ENCODE measurements around the gene GCK.

Gene GCK

DNA sequence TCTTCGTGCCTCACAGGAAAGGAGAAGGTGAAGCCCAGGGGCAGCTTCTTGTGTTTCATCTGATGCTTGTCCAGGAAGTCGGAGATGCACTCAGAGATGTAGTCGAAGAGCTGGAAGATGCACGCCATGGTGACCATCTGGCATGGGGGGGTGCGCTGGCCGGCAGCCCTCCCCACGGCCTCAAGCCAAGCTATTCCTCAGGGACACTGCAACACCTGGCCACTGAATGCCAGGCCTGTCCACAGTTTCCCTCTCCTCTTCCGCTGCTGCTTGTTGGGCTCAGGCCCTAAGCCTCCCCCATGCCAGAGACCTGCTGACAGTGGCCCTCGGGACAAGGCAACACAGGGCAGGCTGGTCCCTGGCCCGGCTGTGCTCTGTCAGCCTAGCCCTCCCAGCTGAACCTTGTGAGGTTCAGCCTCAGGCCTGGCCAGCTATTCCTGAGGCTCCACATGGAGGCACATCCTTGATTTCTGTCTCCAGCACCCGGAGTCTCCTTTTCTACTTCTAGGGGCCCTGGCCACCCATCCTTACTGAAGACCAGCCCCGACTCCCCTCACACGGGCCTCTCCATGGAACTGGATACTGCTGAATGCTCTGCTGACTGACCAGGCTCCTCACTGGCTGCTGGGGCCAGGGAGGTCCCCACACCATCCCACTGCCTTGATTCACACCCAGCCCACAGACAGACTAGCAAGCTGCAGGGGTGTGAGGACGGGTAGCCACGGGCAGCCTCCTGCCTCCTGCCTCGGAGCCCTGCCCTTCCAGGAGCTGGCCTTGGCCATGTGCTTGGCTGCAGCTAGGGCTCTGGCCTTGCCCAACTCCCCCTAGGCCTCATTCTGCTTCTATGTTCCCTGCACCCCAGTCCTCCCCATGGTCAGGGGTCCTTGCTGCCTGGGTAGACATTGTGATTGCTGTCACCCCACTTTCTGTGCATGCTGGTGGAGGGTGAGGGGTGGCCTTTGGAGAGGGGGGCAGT lies 38.0 kb downstream of the GCK start:
- no peak overlapping the region for H3K27ac ChIP-seq (ENCODE audit: low read depth, low read length)
- H4K20me1 ChIP-seq (ENCODE audit: low read depth, low read length): no peaks in the 10 kb centered on the region
- H3K4me2 ChIP-seq (ENCODE audit: low read depth, low read length, poor library complexity, severe bottlenecking): no peak overlapping the region
- no peak overlapping the region for H2AFZ ChIP-seq (ENCODE audit: low read depth, low read length, severe bottlenecking)
- H3K9me2 ChIP-seq (replicated peaks; ENCODE audit: insufficient read depth, low read length): no peaks in the 10 kb centered on the region
- no peaks in the 10 kb centered on the region for H3F3A ChIP-seq (ENCODE audit: insufficient read depth)
- H3K79me2 ChIP-seq (ENCODE audit: insufficient read depth, low read length): no peaks in the 10 kb centered on the region
- no peaks in the 10 kb centered on the region for H3K27me3 ChIP-seq (ENCODE audit: low read length)
- no peaks in the 10 kb centered on the region for H3K9me3 ChIP-seq (ENCODE audit: insufficient read depth, low read length)
- H3K9ac ChIP-seq (ENCODE audit: low read length): no peak overlapping the region
- H3K36me3 ChIP-seq (ENCODE audit: low read length): no peaks in the 10 kb centered on the region
- TF ChIP-seq, protein P1, sequence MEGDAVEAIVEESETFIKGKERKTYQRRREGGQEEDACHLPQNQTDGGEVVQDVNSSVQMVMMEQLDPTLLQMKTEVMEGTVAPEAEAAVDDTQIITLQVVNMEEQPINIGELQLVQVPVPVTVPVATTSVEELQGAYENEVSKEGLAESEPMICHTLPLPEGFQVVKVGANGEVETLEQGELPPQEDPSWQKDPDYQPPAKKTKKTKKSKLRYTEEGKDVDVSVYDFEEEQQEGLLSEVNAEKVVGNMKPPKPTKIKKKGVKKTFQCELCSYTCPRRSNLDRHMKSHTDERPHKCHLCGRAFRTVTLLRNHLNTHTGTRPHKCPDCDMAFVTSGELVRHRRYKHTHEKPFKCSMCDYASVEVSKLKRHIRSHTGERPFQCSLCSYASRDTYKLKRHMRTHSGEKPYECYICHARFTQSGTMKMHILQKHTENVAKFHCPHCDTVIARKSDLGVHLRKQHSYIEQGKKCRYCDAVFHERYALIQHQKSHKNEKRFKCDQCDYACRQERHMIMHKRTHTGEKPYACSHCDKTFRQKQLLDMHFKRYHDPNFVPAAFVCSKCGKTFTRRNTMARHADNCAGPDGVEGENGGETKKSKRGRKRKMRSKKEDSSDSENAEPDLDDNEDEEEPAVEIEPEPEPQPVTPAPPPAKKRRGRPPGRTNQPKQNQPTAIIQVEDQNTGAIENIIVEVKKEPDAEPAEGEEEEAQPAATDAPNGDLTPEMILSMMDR (IDR thresholded peaks at IDR 0.05; ENCODE audit: insufficient read depth, low read length, poor library complexity, severe bottlenecking): no peak
- TF ChIP-seq EZH2phosphoT487 (conservative IDR thresholded peaks at IDR 0.05; ENCODE audit: low read length): no peak
- no peak overlapping the region for H3K4me3 ChIP-seq (ENCODE audit: insufficient read depth, low read length, poor library complexity, severe bottlenecking)

DNA sequence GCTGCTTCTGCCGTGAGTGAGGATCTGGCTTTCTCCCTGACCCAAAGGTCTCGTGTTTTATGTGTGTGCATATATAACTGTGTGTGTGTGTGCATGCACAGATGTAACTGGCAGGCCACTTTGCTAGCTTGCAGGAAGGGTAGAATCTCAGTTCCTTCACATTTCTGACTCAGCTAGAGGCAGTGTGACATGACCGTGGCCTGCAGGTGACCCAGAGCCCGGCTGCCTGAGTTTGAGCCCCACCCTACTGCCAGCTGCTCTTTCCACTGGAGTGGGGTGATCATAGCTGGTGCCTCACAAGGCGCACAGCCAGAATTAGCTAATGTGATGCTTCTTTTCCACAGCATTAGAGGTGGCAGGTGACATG lies 38.8 kb downstream of the GCK start:
- no peaks in the 10 kb centered on the region for H3F3A ChIP-seq (ENCODE audit: insufficient read depth)

DNA sequence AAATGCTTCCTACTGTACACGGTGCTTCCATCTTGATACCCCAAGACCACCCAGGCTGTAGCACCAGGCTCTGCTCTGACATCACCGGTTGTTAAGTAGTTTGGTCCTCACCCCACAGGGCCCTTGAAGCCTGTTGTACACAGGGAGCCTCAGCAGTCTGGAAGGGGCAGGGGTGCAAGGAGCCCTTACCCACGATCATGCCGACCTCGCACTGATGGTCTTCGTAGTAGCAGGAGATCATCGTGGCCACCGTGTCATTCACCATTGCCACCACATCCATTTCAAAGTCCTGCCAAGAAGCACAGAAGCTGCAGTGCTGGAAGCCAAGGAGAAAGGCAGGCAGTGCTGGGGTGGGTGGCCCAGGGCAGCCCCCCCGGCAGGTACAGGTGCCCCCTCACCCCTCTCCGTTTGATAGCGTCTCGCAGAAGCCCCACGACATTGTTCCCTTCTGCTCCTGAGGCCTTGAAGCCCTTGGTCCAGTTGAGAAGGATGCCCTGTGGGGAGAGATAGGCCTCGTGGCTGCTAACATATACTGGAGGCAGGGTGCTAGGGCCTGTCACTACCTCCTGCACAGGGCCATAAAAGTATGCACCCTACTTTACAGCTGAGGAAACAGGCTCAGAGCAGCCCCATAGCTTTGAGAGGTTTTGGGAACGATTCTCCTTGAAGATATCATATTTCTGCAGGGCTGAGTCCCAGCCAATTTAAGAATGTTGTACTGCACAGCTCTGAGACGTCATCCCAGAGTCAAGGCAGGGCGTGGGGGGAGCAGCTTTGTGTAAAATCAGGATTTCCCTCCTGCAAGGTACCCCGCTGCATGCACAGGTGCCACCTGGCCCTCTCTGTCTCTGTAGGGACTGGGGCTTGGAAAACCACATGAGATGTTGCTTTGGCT lies 39.4 kb downstream of the GCK start:
- H3K4me2 ChIP-seq (ENCODE audit: low read depth, low read length, poor library complexity, severe bottlenecking): no peak overlapping the region
- no peaks in the 10 kb centered on the region for H3K9me3 ChIP-seq (ENCODE audit: insufficient read depth, low read length)
- no peak overlapping the region for H3K4me3 ChIP-seq (ENCODE audit: insufficient read depth, low read length, poor library complexity, severe bottlenecking)
- TF ChIP-seq, protein P1 (IDR thresholded peaks at IDR 0.05; ENCODE audit: insufficient read depth, low read length, poor library complexity, severe bottlenecking): no peak
- TF ChIP-seq EZH2phosphoT487 (conservative IDR thresholded peaks at IDR 0.05; ENCODE audit: low read length): no peak
- no peak overlapping the region for H3K9ac ChIP-seq (ENCODE audit: low read length)
- H3K27me3 ChIP-seq (ENCODE audit: low read length): no peaks in the 10 kb centered on the region
- no peak overlapping the region for H3K27ac ChIP-seq (ENCODE audit: low read depth, low read length)
- H3K36me3 ChIP-seq (ENCODE audit: low read length): no peaks in the 10 kb centered on the region
- H2AFZ ChIP-seq (ENCODE audit: low read depth, low read length, severe bottlenecking): no peak overlapping the region
- no peaks in the 10 kb centered on the region for H3K79me2 ChIP-seq (ENCODE audit: insufficient read depth, low read length)
- no peaks in the 10 kb centered on the region for H3K9me2 ChIP-seq (replicated peaks; ENCODE audit: insufficient read depth, low read length)
- no peaks in the 10 kb centered on the region for H4K20me1 ChIP-seq (ENCODE audit: low read depth, low read length)
- H3F3A ChIP-seq (ENCODE audit: insufficient read depth): no peaks in the 10 kb centered on the region

More for the DNA sequence above, 38.8 kb downstream of the GCK start:
- Histone ChIP-seq H3K9ac (ENCODE audit: low read length) (no peak overlapping the region), H3K27ac (ENCODE audit: low read depth, low read length) (no peak overlapping the region), H4K20me1 (ENCODE audit: low read depth, low read length) (no peaks in the 10 kb centered on the region), H3K27me3 (ENCODE audit: low read length) (no peaks in the 10 kb centered on the region), H3K4me2 (ENCODE audit: low read depth, low read length, poor library complexity, severe bottlenecking) (no peak overlapping the region), H3K4me3 (ENCODE audit: insufficient read depth, low read length, poor library complexity, severe bottlenecking) (no peak overlapping the region), H3K36me3 (ENCODE audit: low read length) (no peaks in the 10 kb centered on the region), H3K79me2 (ENCODE audit: insufficient read depth, low read length) (no peaks in the 10 kb centered on the region), H2AFZ (ENCODE audit: low read depth, low read length, severe bottlenecking) (no peak overlapping the region), H3K9me3 (ENCODE audit: insufficient read depth, low read length) (no peaks in the 10 kb centered on the region), H3K9me2 (replicated peaks; ENCODE audit: insufficient read depth, low read length) (no peaks in the 10 kb centered on the region)
- TF ChIP-seq, protein P1 (IDR thresholded peaks at IDR 0.05; ENCODE audit: insufficient read depth, low read length, poor library complexity, severe bottlenecking): no peak
- TF ChIP-seq EZH2phosphoT487 (conservative IDR thresholded peaks at IDR 0.05; ENCODE audit: low read length): no peak
